HL-60 (cell line): Measurements from ENCODE around the gene TMEM63B.

Source experiments
- DNase-seq, 2 experiments: peaks; one replicate each; pipeline ENCODE4 v3.0.0-alpha.2; 2010 to 2020; ENCODE audit warnings: low read depth in 1 of 2, low spot score in 1 of 2
- H3K27ac ChIP-seq: fragments of 250-450 bp; sonication (Bioruptor Pico); replicated peaks from 2 replicates; pipeline ENCODE4 v1.5.1; 2020; ENCODE audit warnings: mild to moderate bottlenecking, moderate library complexity
- H3K27me3 ChIP-seq: fragments of 250-450 bp; sonication (Bioruptor Pico); 2 replicates; pipeline ENCODE4 v1.5.1; 2021; ENCODE audit warnings: mild to moderate bottlenecking, moderate library complexity; ENCODE audit not compliant: insufficient read depth, poor library complexity, severe bottlenecking
- H3K4me3 ChIP-seq: replicated peaks from 2 replicates; pipeline ENCODE4 v1.5.1; 2011; ENCODE audit warnings: mild to moderate bottlenecking, control low read depth, low read length; ENCODE audit not compliant: insufficient read depth
- GABPA ChIP-seq: IDR thresholded peaks from 2 replicates; pipeline ENCODE4 v1.6.1; 2012; ENCODE audit warnings: low read depth
- POLR2AphosphoS5 ChIP-seq: IDR thresholded peaks from 2 replicates; pipeline ENCODE4 v1.6.1; 2012; ENCODE audit warnings: low read depth
- SPI1 ChIP-seq: IDR thresholded peaks from 2 replicates; pipeline ENCODE4 v1.6.1; 2012; ENCODE audit warnings: low read depth, mild to moderate bottlenecking, borderline replicate concordance
- TF ChIP-seq, protein P1 (sequence below): IDR thresholded peaks from one replicate; pipeline ENCODE4 v1.5.1; 2011; ENCODE audit warnings: low read length, control low read depth, inconsistent platforms; ENCODE audit not compliant: insufficient read depth
- TF ChIP-seq, protein P2 (sequence below): IDR thresholded peaks from 2 replicates; pipeline ENCODE4 v1.6.1; 2012; ENCODE audit warnings: low read depth; ENCODE audit not compliant: insufficient replicate concordance

The TMEM63B gene

DNA sequence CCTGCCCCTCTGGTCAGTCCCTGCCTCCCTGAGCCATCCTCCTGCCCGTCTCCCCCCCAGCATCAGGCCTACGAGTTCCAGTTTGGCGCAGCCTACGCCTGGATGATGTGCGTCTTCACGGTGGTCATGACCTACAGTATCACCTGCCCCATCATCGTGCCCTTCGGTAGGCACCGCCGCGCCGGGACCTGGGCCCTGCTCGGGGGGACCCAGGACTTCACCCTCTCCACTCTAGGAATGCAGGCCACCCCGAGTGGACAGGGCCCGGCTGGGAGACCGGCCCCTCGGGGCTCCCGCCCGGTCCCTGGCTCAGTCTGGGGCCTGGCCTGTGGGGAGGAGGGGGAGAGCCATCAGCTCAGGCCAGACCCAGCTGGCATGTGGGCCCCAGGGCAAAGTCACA, 25.2 kb downstream of the TMEM63B start:
- no peaks in the 10 kb centered on the region for H3K27me3 ChIP-seq
- TF ChIP-seq, protein P1, sequence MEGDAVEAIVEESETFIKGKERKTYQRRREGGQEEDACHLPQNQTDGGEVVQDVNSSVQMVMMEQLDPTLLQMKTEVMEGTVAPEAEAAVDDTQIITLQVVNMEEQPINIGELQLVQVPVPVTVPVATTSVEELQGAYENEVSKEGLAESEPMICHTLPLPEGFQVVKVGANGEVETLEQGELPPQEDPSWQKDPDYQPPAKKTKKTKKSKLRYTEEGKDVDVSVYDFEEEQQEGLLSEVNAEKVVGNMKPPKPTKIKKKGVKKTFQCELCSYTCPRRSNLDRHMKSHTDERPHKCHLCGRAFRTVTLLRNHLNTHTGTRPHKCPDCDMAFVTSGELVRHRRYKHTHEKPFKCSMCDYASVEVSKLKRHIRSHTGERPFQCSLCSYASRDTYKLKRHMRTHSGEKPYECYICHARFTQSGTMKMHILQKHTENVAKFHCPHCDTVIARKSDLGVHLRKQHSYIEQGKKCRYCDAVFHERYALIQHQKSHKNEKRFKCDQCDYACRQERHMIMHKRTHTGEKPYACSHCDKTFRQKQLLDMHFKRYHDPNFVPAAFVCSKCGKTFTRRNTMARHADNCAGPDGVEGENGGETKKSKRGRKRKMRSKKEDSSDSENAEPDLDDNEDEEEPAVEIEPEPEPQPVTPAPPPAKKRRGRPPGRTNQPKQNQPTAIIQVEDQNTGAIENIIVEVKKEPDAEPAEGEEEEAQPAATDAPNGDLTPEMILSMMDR: no peak
- TF ChIP-seq POLR2AphosphoS5: no peak
- no peak overlapping the region for H3K4me3 ChIP-seq
- no peak overlapping the region for H3K27ac ChIP-seq
- no peak for DNase-seq

DNA sequence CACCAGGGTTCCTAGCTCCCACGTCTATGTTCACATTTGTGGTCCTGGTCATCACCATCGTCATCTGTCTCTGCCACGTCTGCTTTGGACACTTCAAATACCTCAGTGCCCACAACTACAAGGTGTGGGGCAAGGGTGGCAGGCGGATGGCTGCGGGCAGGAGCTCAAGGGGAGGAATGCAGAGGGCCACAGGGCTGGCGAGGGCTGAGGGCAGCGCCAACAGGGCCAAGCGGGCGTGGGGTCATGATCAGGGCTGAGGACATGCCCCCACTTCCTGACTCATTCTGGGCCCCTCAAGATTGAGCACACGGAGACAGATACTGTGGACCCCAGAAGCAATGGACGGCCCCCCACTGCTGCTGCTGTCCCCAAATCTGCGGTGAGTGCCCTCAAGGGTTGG, 26.7 kb downstream of the TMEM63B start:
- TF ChIP-seq, protein P1: no peak
- no peak for TF ChIP-seq POLR2AphosphoS5
- TF ChIP-seq SPI1: no peak
- TF ChIP-seq GABPA: no peak
- TF ChIP-seq, protein P2, sequence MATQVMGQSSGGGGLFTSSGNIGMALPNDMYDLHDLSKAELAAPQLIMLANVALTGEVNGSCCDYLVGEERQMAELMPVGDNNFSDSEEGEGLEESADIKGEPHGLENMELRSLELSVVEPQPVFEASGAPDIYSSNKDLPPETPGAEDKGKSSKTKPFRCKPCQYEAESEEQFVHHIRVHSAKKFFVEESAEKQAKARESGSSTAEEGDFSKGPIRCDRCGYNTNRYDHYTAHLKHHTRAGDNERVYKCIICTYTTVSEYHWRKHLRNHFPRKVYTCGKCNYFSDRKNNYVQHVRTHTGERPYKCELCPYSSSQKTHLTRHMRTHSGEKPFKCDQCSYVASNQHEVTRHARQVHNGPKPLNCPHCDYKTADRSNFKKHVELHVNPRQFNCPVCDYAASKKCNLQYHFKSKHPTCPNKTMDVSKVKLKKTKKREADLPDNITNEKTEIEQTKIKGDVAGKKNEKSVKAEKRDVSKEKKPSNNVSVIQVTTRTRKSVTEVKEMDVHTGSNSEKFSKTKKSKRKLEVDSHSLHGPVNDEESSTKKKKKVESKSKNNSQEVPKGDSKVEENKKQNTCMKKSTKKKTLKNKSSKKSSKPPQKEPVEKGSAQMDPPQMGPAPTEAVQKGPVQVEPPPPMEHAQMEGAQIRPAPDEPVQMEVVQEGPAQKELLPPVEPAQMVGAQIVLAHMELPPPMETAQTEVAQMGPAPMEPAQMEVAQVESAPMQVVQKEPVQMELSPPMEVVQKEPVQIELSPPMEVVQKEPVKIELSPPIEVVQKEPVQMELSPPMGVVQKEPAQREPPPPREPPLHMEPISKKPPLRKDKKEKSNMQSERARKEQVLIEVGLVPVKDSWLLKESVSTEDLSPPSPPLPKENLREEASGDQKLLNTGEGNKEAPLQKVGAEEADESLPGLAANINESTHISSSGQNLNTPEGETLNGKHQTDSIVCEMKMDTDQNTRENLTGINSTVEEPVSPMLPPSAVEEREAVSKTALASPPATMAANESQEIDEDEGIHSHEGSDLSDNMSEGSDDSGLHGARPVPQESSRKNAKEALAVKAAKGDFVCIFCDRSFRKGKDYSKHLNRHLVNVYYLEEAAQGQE: no peak
- H3K4me3 ChIP-seq: no peak overlapping the region
- DNase-seq: no peak
- H3K27me3 ChIP-seq: no peaks in the 10 kb centered on the region
- no peak overlapping the region for H3K27ac ChIP-seq

DNA sequence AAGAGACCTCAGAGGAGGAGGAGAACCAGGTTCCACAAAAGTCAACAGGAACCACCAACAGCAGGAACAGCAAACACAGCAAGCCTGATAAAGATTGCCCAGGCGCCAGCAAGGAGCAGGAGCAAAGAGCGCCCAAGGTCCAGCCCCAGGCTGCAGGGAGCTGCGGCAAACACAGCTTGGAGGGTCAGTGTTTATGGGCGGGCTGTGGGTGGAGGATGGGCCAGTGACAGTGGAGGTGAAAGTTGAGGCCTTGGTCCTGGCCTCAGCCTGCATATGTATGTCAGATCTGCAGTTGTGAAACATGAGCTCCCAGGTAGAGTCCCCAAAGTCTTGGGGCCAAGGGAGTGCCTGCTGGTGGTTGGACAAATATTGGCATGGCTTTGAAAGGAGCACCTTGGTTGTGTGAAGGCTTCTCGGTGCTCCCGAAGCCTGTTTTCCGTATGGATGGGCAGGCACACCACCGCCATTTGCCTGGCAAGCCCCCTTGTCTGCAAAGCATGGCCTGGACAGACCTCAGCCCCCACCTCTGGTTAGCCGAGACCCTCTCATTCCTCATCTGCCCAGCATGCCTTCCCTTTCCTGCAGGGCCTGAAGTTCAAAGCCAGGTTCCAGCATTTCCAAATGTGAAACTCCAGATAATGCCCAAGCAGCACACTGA, 29.3 kb downstream of the TMEM63B start:
- peak in 1 of 2 experiments; percentile 19 for DNase-seq
- no peak overlapping the region for H3K27ac ChIP-seq
- no peak overlapping the region for H3K4me3 ChIP-seq
- H3K27me3 ChIP-seq: no peaks in the 10 kb centered on the region
- TF ChIP-seq, protein P2: no peak
- TF ChIP-seq SPI1 (no peak; the same call in 1 of the 2 replicates), GABPA (no peak), POLR2AphosphoS5 (no peak)
- TF ChIP-seq, protein P1: no peak

DNA sequence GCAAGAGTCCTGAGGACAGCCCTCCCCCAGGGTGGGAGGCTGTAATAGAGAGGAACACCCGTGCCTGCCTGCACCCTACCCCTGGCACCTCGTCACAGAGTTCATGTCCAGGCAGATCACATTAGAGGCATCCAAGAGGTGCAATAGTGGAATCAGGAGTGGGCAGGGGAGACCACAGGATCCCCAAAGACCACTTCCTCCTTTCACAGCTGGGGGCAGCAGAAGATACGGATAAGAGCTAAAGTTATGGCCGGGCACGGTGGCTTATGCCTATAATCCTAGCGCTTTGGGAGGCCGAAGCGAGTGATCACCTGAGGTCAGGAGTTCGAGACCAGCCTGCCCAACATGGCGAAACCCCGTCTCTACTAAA, 29.8 kb downstream of the TMEM63B start:
- H3K27ac ChIP-seq: no peak overlapping the region
- DNase-seq: no peak
- TF ChIP-seq GABPA: no peak
- TF ChIP-seq SPI1: peak; percentile 40; the same call in 1 of the 2 replicates
- no peak overlapping the region for H3K4me3 ChIP-seq
- H3K27me3 ChIP-seq: no peaks in the 10 kb centered on the region
